K562 (cell line): ENCODE measurements around the gene CD82. TPM values are rescaled to one million over a fixed set of nuclear protein-coding genes. Genes with fewer than 3 reads are reported as not detected.

Experiments used
- ATAC-seq: fragments of 200-7000 bp; cut with Tn5 transposase; 3 replicates; pipeline ENCODE4 v1.9.1; 2020; ENCODE audit warnings: moderate library complexity
- BruUV-seq: library from RNA; stranded (reverse); fragments of 400-500 nt; replicated peaks from 2 replicates; lab custom pipeline; 2021; lab: Mats Ljungman, UMichigan
- CTCF ChIA-PET: fragments of 300-600 bp; formaldehyde crosslinking; extraction: SDS; loops from one replicate; lab custom pipeline; 2021; ENCODE audit warnings: low intra/inter-chr PET ratio; lab: Yijun Ruan, JAX
- POLR2A ChIA-PET: fragments of 300-600, 350-650 bp; sonication (Branson Sonifier 250); formaldehyde crosslinking; extraction: SDS; loops from one replicate; lab custom pipeline; 2021; ENCODE audit warnings: antibody characterized with exemption, inconsistent platforms; lab: Yijun Ruan, JAX
- DNase-seq, 4 experiments: peaks; one replicate each; pipeline versions ENCODE4 v3.0.0 to v3.0.0-alpha.2; 2011 to 2018; ENCODE audit warnings: low spot score in 3 of 4, mixed read lengths in 3 of 4; ENCODE audit errors: extremely low read depth in 1 of 4
- FAIRE-seq: peaks from 2 replicates; lab custom pipeline; 2011; peaks lifted over from hg19 to GRCh38; lab: Jason Lieb, UNC
- H2AFZ ChIP-seq: 2 replicates; pipeline ENCODE4 v1.6.0; 2011; ENCODE audit warnings: low read depth, low read length, control low read depth, inconsistent platforms
- H3K27ac ChIP-seq: fragments of 200-600 bp; 3 replicates; pipeline ENCODE4 v1.8.0; 2011; ENCODE audit warnings: low read depth, mild to moderate bottlenecking, control low read depth, inconsistent platforms, low read length, moderate library complexity, mixed read lengths; ENCODE audit errors: extremely low read depth
- H3K27me3 ChIP-seq, 2 experiments: fragments of 300-600 bp in 1 of 2; 2 replicates in 1 of 2; 3 replicates in 1 of 2; pipeline versions ENCODE4 v1.6.0 to v1.8.0; 2011; ENCODE audit warnings: inconsistent platforms in 2 of 2, low read length in 2 of 2, mild to moderate bottlenecking in 1 of 2, mixed read lengths in 1 of 2, moderate library complexity in 1 of 2; ENCODE audit not compliant: control insufficient read depth in 2 of 2, insufficient read depth in 2 of 2
- H3K36me3 ChIP-seq: fragments of 300-600 bp; 3 replicates; pipeline ENCODE4 v1.8.0; 2011; ENCODE audit warnings: mild to moderate bottlenecking, low read length, inconsistent platforms; ENCODE audit not compliant: control insufficient read depth, insufficient read depth
- H3K4me1 ChIP-seq, 2 experiments: fragments of 200-600 bp in 1 of 2; replicated peaks in 1 of 2; 2 replicates in 1 of 2; 3 replicates in 1 of 2; pipeline versions ENCODE4 v1.5.1 to v1.8.0; 2011; ENCODE audit warnings: inconsistent platforms in 2 of 2, low read length in 2 of 2, mild to moderate bottlenecking in 1 of 2, mixed read lengths in 1 of 2, moderate library complexity in 1 of 2; ENCODE audit not compliant: control insufficient read depth in 2 of 2, insufficient read depth in 2 of 2
- H3K4me2 ChIP-seq: 2 replicates; pipeline ENCODE4 v1.6.1; 2011; ENCODE audit warnings: low read length, control low read depth, inconsistent platforms, mixed read lengths; ENCODE audit not compliant: insufficient read depth
- H3K4me3 ChIP-seq: fragments of 200-600 bp; sonication (generic), shearing (Covaris generic); 2 replicates; pipeline ENCODE4 v1.5.1; 2016; ENCODE audit warnings: control low read depth, inconsistent platforms
- H3K79me2 ChIP-seq: fragments of 200-600 bp; 3 replicates; pipeline ENCODE4 v1.8.0; 2011; ENCODE audit warnings: low read length, inconsistent platforms; ENCODE audit not compliant: control insufficient read depth, insufficient read depth
- H3K9ac ChIP-seq, 2 experiments: 2 replicates each; pipeline versions ENCODE4 v1.6.0 to v1.6.1; 2011; ENCODE audit warnings: low read depth in 2 of 2, low read length in 2 of 2, control low read depth in 1 of 2, inconsistent platforms in 1 of 2, mild to moderate bottlenecking in 1 of 2, mixed read lengths in 1 of 2; ENCODE audit not compliant: insufficient read depth in 1 of 2
- H3K9me1 ChIP-seq: one replicate; pipeline ENCODE4 v1.6.0; 2011; ENCODE audit warnings: inconsistent platforms, mild to moderate bottlenecking, low read length, moderate library complexity; ENCODE audit not compliant: control insufficient read depth, insufficient read depth
- H3K9me3 ChIP-seq: replicated peaks from 2 replicates; pipeline ENCODE4 v1.5.1; 2011; ENCODE audit warnings: low read depth, low read length, inconsistent platforms; ENCODE audit not compliant: control insufficient read depth, insufficient read depth
- H4K20me1 ChIP-seq: replicated peaks from 2 replicates; pipeline ENCODE4 v1.6.1; 2011; ENCODE audit warnings: low read length, inconsistent platforms, mixed read lengths; ENCODE audit not compliant: control insufficient read depth, insufficient read depth
- CREB3 ChIP-seq: fragments of 450-650 bp; conservative IDR thresholded peaks from 2 replicates; pipeline ENCODE4 v1.6.1; 2016; ENCODE audit warnings: missing genetic modification characterization, low read depth, mild to moderate bottlenecking, missing compliant biosample characterization, moderate library complexity
- CREBBP ChIP-seq: IDR thresholded peaks from one replicate; pipeline ENCODE4 v1.6.1; 2012; ENCODE audit warnings: low read depth, mild to moderate bottlenecking, control low read depth, inconsistent platforms, low read length
- ESRRA ChIP-seq: fragments of 450-650 bp; IDR thresholded peaks from 2 replicates; pipeline ENCODE4 v1.6.1; 2014; ENCODE audit warnings: low read depth, mild to moderate bottlenecking, moderate library complexity, borderline replicate concordance
- HDGF ChIP-seq: fragments of 450-650 bp; IDR thresholded peaks from 2 replicates; pipeline ENCODE4 v1.6.1; 2016
- MEIS2 ChIP-seq: fragments of 450-650 bp; IDR thresholded peaks from 2 replicates; pipeline ENCODE4 v1.6.1; 2014; ENCODE audit warnings: mild to moderate bottlenecking; ENCODE audit not compliant: partially characterized antibody
- MTA1 ChIP-seq: fragments of 450-650 bp; IDR thresholded peaks from 2 replicates; pipeline ENCODE4 v1.6.1; 2017; ENCODE audit warnings: borderline replicate concordance
- NCOR1 ChIP-seq: fragments of 450-650 bp; IDR thresholded peaks from 2 replicates; pipeline ENCODE4 v1.6.1; 2016; ENCODE audit warnings: mild to moderate bottlenecking, moderate library complexity
- NFATC3 ChIP-seq: fragments of 450-650 bp; IDR thresholded peaks from 2 replicates; pipeline ENCODE4 v1.6.1; 2017; ENCODE audit warnings: mild to moderate bottlenecking
- PCBP2 ChIP-seq: fragments of 200-400 bp; formaldehyde crosslinking; IDR thresholded peaks from 2 replicates; pipeline ENCODE4 v1.6.1; 2018; ENCODE audit warnings: low read length, low read depth, mild to moderate bottlenecking, moderate library complexity; ENCODE audit not compliant: poor library complexity, severe bottlenecking
- PHF8 ChIP-seq: fragments of 200-600 bp; sonication (generic); IDR thresholded peaks from 2 replicates; pipeline ENCODE4 v1.6.1; 2012; ENCODE audit warnings: mixed run types, mild to moderate bottlenecking, inconsistent platforms, low read length, moderate library complexity, borderline replicate concordance
- POLR2B ChIP-seq: fragments of 450-650 bp; IDR thresholded peaks from 2 replicates; pipeline ENCODE4 v1.6.1; 2018; ENCODE audit warnings: low read depth; ENCODE audit not compliant: partially characterized antibody
- SIN3A ChIP-seq, 2 experiments: fragments of 150-350 bp in 1 of 2; IDR thresholded peaks; 2 replicates each; pipeline ENCODE4 v1.6.1; 2011 to 2016; ENCODE audit warnings: borderline replicate concordance in 2 of 2, low read depth in 2 of 2, low read length in 2 of 2, mild to moderate bottlenecking in 2 of 2, moderate library complexity in 2 of 2; ENCODE audit not compliant: control insufficient read depth in 1 of 2
- SNIP1 ChIP-seq: fragments of 450-650 bp; IDR thresholded peaks from 2 replicates; pipeline ENCODE4 v1.7.1; 2017; ENCODE audit warnings: low read depth, mild to moderate bottlenecking
- TGIF2 ChIP-seq: sonication (generic); formaldehyde crosslinking; IDR thresholded peaks from 2 replicates; pipeline ENCODE4 v1.8.1; 2022; ENCODE audit warnings: mild to moderate bottlenecking, missing genetic modification reagents, moderate library complexity
- WGBS: fragments of 100-300 bp; shearing (Covaris generic); methylation state at CpG from one replicate; pipeline ENCODE4 v1.1.6; 2016; ENCODE audit warnings: low coverage, mixed read lengths; ENCODE audit not compliant: insufficient coverage; ENCODE audit errors: missing lambda C conversion rate; 5-methylcytosine and 5-hydroxymethylcytosine counted together
- in situ Hi-C: fragments of 300-500 bp; cut with MboI; formaldehyde crosslinking; loops from 4 replicates; pipeline ENCODE4 v1.15.0; 2018; ENCODE audit warnings: inconsistent platforms, mixed read lengths
- intact Hi-C: fragments of 100-400 bp; cut with micrococcal nuclease; formaldehyde crosslinking; loops from 2 replicates; pipeline ENCODE4 v1.14.2; 2022
- polyA plus RNA-seq, 8 experiments: library from polyadenylated mRNA; depleted of rRNA in 4 of 8; stranded (reverse) in 5 of 8; unstranded in 3 of 8; fragments of >200 nt; fragmentation: Nextera tagmentation in 2 of 8; fragmentation: Illumina TruSeq in 1 of 8; extraction: Ambion mirVana in 2 of 8; extraction: Trizol in 1 of 8; gene quantifications; 2 replicates each; pipeline versions ENCODE4 v1.2.1 to v1.2.3, GENCODE V29; 2011 to 2014; ENCODE audit warnings: inconsistent platforms in 1 of 8, missing spikeins in 1 of 8
- total RNA-seq, 7 experiments: library from RNA; depleted of rRNA in 6 of 7; stranded (reverse); fragments of >200 nt in 6 of 7; fragmentation: Illumina TruSeq in 2 of 7; extraction: Trizol in 2 of 7; gene quantifications; 2 replicates each; pipeline versions ENCODE4 v1.2.1 to v1.2.3, GENCODE V29; 2011 to 2021; ENCODE audit warnings: low replicate concordance in 1 of 7
- TF ChIP-seq, protein P1 (sequence below): sonication (generic); IDR thresholded peaks from 2 replicates; pipeline ENCODE4 v1.6.1; 2016

The CD82 gene
- total and polyA plus RNA-seq, 9 of the 15 experiments (the other 6 are each of a cell fraction or from before 2014, with no cell fraction given), result 0.27 to 9.4 (median 3.0) TPM

DNA sequence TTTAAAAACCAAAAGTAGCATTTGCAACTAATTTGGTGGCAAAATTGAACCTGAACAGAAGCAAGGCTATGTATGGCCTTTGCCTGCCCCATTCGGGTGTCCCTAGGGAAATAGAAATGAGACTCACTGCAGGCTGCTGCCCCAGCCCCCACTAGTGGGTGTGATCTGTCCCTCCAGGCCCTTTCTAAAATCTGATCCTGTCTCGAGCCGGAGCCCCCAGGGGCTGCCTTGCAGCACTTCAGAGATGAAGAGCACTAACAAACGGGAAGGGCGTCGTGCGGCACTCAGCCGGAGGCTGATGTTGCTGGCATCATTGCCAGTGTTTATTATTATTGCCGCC, 43.2 kb downstream of the CD82 start:
- CTCF ChIA-PET, result no interaction called here
- no peak overlapping the region for H3K9ac ChIP-seq

More for the DNA sequence above, 43.2 kb downstream of the CD82 start:
- BruUV-seq, result no TSS peak
- H3K4me2 ChIP-seq, result no peak overlapping the region
- FAIRE-seq, result no peak
- H3K4me1 ChIP-seq, result peaks cover 20 to 24% of the 10 kb centered on the region in 2 experiments; a peak in 4 of 5 replicates
- H3K9me3 ChIP-seq, result no peaks in the 10 kb centered on the region
- 54% methylated on average over 9 of the region's 9 CpGs for WGBS
- no peaks in the 10 kb centered on the region for H4K20me1 ChIP-seq
- ATAC-seq, result no peak
- H2AFZ ChIP-seq, result no peak overlapping the region
- H3K36me3 ChIP-seq, result no peaks in the 10 kb centered on the region
- no peak for DNase-seq
- H3K27me3 ChIP-seq, result no peaks in the 10 kb centered on the region; a peak in 1 of 5 replicates
- POLR2A ChIA-PET, result no interaction called here
- in situ Hi-C loops, result loop anchor here (5.0 kb wide), 1 partner anchor 46 kb away; no protein-coding TSS in a partner anchor
- H3K4me3 ChIP-seq, result no peak overlapping the region
- no peak overlapping the region for H3K27ac ChIP-seq
- intact Hi-C loops, result no loop called here
- H3K79me2 ChIP-seq, result no peaks in the 10 kb centered on the region
- TF ChIP-seq NFATC3, result no peak
- TF ChIP-seq SNIP1, result no peak
- TF ChIP-seq HDGF, result no peak
- no peak for TF ChIP-seq CREB3
- TF ChIP-seq CREBBP, result no peak
- TF ChIP-seq, protein P1, sequence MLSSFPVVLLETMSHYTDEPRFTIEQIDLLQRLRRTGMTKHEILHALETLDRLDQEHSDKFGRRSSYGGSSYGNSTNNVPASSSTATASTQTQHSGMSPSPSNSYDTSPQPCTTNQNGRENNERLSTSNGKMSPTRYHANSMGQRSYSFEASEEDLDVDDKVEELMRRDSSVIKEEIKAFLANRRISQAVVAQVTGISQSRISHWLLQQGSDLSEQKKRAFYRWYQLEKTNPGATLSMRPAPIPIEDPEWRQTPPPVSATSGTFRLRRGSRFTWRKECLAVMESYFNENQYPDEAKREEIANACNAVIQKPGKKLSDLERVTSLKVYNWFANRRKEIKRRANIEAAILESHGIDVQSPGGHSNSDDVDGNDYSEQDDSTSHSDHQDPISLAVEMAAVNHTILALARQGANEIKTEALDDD, result no peak
- TF ChIP-seq PHF8, result no peak
- no peak for TF ChIP-seq TGIF2 (CRISPR knock-in tag)
- TF ChIP-seq POLR2B, result no peak
- no peak for TF ChIP-seq MEIS2
- TF ChIP-seq SIN3A (IDR thresholded peaks at IDR 0.05; ENCODE audit: borderline replicate concordance in 2 of 2, control insufficient read depth in 1 of 2, low read depth in 2 of 2, low read length in 2 of 2), result no peak
- no peak for TF ChIP-seq ESRRA
- no peak for TF ChIP-seq NCOR1
- TF ChIP-seq PCBP2, result no peak
- TF ChIP-seq MTA1, result no peak
- H3K9me1 ChIP-seq, result no peaks in the 10 kb centered on the region
